Measurements from ENCODE around the gene FAM174A. TPM values are rescaled to one million over a fixed set of nuclear protein-coding genes. Genes with fewer than 3 reads are reported as not detected.

FAM174A gene
- total RNA-seq, 1 experiment from 2014 or later = 6.4 TPM

GRCh38 chr5:100539519-100539918 is 4.3 kb downstream of the FAM174A start (continued):
- no peak for TF ChIP-seq ZNF121 (CRISPR knock-in tag; IDR thresholded peaks at IDR 0.05)
- no peak for TF ChIP-seq ZNF512 (CRISPR knock-in tag; IDR thresholded peaks at IDR 0.05; ENCODE audit: borderline replicate concordance)
- no peak for TF ChIP-seq ATF6 (CRISPR knock-in tag; IDR thresholded peaks at IDR 0.05)
- TF ChIP-seq ATF2 (CRISPR knock-in tag; IDR thresholded peaks at IDR 0.05; ENCODE audit: borderline replicate concordance, low read depth) = no peak

- Mint-ChIP-seq H3K4me3 (no peak overlapping the region), H3K36me3 (no peaks in the 10 kb centered on the region), H3K4me1 (peaks cover 2% of the 10 kb centered on the region), H3K27ac (no peak overlapping the region), H3K27me3 (ENCODE audit: low read depth) (no peaks in the 10 kb centered on the region), H3K9me3 (no peaks in the 10 kb centered on the region)
- TF ChIP-seq E2F5 (CRISPR knock-in tag; IDR thresholded peaks at IDR 0.05) = no peak
- TF ChIP-seq ZNF219 (CRISPR knock-in tag; IDR thresholded peaks at IDR 0.05; ENCODE audit: borderline replicate concordance) = no peak
- no peak for TF ChIP-seq TP53 (CRISPR knock-in tag; IDR thresholded peaks at IDR 0.05)
- TF ChIP-seq MXD4 (CRISPR knock-in tag; IDR thresholded peaks at IDR 0.05; ENCODE audit: borderline replicate concordance) = no peak
- TF ChIP-seq ATF3 (CRISPR knock-in tag; conservative IDR thresholded peaks at IDR 0.05) = no peak
- no peak for TF ChIP-seq MLX (CRISPR knock-in tag; IDR thresholded peaks at IDR 0.05)
- no peak for TF ChIP-seq AR (CRISPR knock-in tag; IDR thresholded peaks at IDR 0.05)
- ChIA-PET CTCF (no interaction called here), POLR2A (no interaction called here)
- no peak for ATAC-seq
- no peak for DNase-seq (ENCODE audit: low spot score)
Measured at GRCh38 chr5:100542086-100542485, 6.9 kb downstream of the FAM174A start.

- ATAC-seq = no peak
- ChIA-PET CTCF (interaction anchor here (1.4 kb wide), 1 partner anchor 29 kb away, joined by 3 read pairs; no protein-coding TSS in a partner anchor), POLR2A (no interaction called here)
- H3K9me3 Mint-ChIP-seq = no peaks in the 10 kb centered on the region
- no peak for DNase-seq (ENCODE audit: low spot score)
- H3K4me3 Mint-ChIP-seq = no peak overlapping the region
- TF ChIP-seq FOXP1 (CRISPR knock-in tag; IDR thresholded peaks at IDR 0.05; ENCODE audit: borderline replicate concordance) (no peak), ZNF532 (CRISPR knock-in tag; IDR thresholded peaks at IDR 0.05; ENCODE audit: borderline replicate concordance) (no peak), ETV6 (CRISPR knock-in tag; IDR thresholded peaks at IDR 0.05) (no peak), TCF7 (CRISPR knock-in tag; IDR thresholded peaks at IDR 0.05; ENCODE audit: low read depth) (no peak), ZNF317 (CRISPR knock-in tag; IDR thresholded peaks at IDR 0.05; ENCODE audit: borderline replicate concordance, low read depth) (no peak), ZNF138 (CRISPR knock-in tag; conservative IDR thresholded peaks at IDR 0.05) (no peak), CREB1 (CRISPR knock-in tag; IDR thresholded peaks at IDR 0.05) (no peak), KAT7 (CRISPR knock-in tag; IDR thresholded peaks at IDR 0.05; ENCODE audit: borderline replicate concordance) (no peak)
- H3K27ac Mint-ChIP-seq = no peak overlapping the region
- H3K4me1 Mint-ChIP-seq = no peaks in the 10 kb centered on the region
- H3K36me3 Mint-ChIP-seq = no peaks in the 10 kb centered on the region
- no peaks in the 10 kb centered on the region for H3K27me3 Mint-ChIP-seq (ENCODE audit: low read depth)
Measured at GRCh38 chr5:100546001-100546400, 10.8 kb downstream of the FAM174A start.

All from WTC11 (cell line).